ENCODE measurements around the gene ULBP2.
"Not testable (repeated sequence)": the region's sequence is repeated elsewhere in the genome, so short reads cannot be mapped to it uniquely, and the experiment has no call there.

The ULBP2 gene

DNA sequence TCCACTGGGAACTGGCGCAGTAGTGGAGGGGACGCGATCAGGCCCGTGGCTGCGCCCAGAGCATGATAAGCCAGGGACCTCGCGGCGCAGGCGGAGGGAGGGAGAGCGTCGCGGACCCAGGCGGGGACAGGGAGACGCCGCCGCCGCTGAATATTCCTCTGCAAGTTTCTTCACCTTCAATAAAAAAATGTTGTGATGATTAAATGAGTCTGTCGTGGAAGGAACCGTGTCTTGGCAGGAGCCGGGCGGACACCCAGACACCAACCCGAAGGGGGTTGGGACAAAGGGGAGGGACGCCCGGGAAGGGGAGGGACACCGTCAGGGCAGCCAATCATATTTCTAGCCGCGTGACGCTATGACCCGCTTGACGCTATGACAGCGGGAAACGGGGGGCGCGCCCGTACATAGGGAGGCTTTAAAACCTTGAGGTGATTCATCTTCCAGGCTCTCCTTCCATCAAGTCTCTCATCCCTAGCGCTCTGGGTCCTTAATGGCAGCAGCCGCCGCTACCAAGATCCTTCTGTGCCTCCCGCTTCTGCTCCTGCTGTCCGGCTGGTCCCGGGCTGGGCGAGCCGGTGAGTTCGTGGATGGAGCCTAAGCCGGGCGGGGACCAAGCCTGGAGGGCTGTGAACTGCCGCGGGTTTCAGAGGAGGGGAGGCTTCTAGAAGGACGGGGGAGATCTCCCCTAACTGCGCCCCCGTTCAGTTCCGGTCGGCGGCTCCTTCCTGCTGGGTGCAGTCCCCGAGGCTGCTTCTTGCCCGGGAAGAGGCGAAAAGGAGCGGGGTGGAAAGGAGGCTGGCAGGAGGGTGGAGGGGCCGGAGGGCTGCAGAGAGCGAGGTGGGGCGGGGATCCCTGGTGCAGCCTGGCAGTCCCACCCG is at the start of gene ULBP2:
TSS of gene ULBP2 (plus strand) at position 432 of the 878 bp plus-strand sequence. CDS start at position 491, 59 bp downstream.
- peak; percentile 89 for DNase-seq

- peak; percentile 5 for DNase-seq
Observed at GRCh38 chr6:149895048-149895590, 46.7 kb upstream of the ULBP2 start.

DNA sequence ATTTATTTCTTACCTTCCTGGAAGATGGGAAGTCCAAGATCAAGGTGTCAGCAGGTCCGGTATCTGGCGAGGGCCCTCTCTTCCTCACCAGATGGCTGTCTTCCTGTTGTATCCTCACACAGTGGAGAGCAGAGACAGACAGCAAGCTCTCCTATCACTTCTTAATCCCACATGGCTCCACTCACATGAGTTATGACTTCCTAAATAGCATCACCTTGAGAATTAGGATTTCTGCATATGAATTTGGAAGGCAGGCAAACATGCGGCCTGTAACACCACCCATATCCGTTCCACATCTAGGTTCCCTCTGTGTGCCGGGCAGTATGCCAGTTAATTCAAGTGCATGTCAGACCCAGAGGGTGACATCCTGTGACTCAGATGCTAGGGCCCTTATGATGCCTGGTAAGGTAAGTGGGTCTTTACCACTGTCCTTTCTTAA is 46.0 kb upstream of the ULBP2 start:
- DNase-seq = no peak

GRCh38 chr6:149896491-149896890 is 45.3 kb upstream of the ULBP2 start:
- no peak for DNase-seq

GRCh38 chr6:149897015-149897697 is 44.7 kb upstream of the ULBP2 start:
- no peak for DNase-seq

- DNase-seq = no peak
Observed at GRCh38 chr6:149897855-149898744, 43.7 kb upstream of the ULBP2 start, which contains the start of gene RAET1E. TSS of gene RAET1E (minus strand) at chr6:149898113. CDS start at chr6:149890901, 7,212 bp downstream.

- DNase-seq = no peak
Observed at GRCh38 chr6:149898966-149899365, 42.8 kb upstream of the ULBP2 start.

GRCh38 chr6:149899486-149899885 is 42.3 kb upstream of the ULBP2 start:
- DNase-seq = no peak

GRCh38 chr6:149899926-149900619 is 41.7 kb upstream of the ULBP2 start:
- no peak for DNase-seq

DNA sequence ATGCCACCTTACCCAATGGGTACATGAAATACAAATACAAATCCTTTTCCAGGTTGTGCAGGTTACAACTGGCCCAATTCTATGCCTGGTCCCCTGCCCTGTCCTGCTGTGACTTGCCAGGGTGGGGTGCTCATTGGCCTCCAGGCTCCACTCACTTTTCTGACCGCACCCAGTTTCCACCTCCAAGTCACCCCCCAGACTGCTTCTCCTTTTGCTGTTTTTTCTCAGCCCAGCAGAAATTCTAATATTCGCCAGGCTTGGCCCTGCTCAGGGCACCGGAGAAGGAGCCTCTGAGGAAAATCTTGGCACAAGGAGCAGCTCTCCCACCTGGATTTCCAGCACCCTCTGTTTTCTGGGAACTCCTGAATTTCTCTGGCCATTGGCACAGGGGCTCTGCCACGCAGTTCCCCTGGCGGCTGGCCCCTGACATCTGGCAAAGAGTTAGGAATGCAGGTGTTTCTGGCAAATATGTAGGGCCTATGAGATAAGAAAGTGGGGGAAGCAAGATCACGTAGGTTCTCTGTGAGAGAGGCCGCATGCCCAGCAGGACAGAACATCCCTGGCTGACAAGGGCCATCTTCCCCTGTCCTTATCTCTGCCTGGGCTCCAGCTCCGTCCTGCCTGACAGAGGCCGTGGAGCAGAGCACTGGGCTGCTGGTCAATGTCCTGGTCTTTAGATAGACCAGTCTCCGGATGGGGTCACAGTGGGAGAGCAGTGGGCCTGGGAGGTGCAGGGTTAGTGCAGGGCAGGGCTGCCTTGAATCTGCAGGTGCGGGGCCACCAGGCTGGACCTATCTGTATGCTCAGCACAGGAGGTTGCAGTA is 41.0 kb upstream of the ULBP2 start:
- DNase-seq = no peak

DNA sequence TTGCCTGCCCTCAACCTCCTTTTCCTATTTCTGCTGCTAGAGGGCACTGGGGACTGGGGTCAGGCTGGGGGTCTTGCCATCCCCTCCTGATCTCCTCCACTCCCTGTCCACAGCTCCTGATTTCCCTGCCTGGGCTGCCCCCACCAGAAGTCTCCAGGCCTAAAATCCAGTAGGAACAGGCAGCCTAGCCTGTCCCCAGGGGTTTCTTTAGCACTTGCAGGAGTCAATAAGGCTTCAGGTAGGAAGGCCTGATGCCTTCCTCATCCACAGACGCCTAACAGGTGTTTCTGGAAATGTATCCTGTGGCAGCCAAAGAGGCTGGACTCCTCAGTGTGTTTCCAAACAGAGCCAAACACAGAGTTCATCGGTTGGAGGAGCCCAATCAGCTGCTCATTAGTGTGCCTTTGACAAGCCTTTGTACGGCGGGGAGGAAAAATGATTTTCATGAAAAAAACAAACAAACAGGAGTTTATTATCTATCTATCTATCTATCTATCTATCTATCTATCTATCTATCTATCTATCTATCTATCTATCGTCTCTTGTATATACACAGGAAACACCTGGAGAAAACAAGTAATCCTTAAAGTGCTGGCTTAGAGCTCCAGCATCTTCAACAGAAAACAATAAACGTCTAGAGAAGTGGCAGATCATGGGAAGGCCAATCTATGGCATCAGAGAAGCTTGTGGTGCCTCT is 40.2 kb upstream of the ULBP2 start:
- DNase-seq = no peak

DNA sequence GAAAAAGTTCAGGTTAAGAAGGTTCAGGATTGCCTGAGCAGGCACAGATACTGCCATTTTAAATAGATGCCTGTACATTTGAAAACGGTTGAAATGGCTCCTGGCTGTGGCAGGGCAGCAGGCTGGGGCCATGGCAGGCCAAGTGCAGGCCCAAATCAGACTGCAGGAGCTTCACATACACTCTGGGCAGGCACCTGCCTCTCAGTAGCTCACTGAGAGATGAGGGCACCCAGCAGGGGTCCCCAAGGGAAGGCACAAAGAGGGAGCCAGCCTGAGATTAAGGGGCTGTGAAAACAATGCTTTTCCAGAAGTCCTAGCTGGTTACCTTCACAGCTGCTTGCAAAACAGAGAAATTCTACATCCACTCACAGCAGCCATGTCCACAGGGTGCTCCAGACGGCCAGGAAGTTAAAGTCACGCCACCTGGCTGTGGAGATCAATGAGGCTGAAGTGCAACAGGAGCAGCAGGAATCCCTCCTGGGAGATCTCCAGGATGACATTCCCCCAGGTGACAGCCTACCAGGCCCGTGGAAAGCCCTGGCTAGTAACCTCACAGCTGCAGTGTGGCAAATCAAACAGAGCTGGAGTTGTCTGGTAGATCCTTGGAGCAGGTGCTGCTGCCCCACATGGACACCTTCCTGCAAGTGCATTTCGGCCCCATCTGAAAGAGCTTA is 37.7 kb upstream of the ULBP2 start:
- no peak for DNase-seq

DNA sequence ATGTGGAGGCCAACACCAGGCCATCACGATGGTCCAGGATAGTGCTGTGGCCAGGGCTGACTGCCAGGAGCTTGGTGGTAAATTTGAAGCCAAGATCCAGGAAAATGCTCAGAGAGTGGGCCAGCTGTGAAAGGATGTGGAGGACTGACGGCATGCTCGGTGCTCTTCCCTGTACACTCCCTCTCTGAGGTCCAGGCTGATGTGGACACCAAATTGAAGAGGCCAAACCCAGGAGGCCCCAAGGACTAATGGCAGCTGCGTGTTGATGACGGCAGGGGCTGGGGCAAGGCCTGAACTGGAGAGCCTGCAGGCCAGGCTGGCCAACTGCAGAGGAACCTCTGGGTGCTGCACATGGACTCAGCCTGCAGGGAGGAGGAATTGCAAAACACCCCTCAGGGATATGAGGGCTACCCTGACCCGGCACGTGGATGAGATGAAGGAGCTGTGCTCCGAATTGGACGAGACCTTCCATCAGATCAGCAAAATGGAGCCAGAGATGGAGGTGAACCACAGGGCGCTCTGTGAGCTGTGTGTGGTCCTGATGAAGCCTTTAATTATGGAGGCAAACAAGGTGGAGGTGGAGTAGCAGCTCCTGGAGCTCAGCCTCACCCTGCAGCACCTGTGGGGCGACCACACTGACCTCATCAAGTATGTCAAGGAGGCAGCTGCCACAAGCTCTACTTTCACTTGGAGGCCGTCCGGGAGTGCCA is 37.0 kb upstream of the ULBP2 start:
- DNase-seq = no peak

DNA sequence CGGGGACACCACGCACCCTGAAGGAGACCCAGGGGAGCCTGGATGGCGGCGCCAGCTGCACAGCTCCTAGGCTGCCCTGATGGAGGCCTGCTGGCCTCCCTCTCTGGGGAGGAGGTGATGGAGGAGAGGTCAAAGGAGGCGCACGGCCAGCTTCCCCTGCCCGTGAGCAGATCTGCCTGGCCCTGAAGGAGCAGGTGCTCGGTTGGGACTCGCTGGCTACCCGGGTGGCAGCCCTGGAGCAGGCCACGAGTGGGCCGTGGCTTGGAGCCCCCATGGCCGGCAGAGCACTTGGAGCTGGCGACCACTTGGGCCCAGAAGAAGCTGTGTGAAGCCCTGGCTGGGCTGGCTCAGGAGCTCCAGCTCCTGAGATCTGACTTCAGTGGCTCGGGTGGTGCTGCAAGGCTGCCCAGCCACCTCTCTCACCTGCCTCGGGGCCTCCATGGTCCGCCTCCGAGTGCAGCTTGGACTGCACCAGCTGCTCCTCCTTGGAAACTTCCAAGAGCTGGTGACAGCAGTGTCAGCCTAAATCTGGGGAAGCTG is 36.4 kb upstream of the ULBP2 start:
- no peak for DNase-seq

DNA sequence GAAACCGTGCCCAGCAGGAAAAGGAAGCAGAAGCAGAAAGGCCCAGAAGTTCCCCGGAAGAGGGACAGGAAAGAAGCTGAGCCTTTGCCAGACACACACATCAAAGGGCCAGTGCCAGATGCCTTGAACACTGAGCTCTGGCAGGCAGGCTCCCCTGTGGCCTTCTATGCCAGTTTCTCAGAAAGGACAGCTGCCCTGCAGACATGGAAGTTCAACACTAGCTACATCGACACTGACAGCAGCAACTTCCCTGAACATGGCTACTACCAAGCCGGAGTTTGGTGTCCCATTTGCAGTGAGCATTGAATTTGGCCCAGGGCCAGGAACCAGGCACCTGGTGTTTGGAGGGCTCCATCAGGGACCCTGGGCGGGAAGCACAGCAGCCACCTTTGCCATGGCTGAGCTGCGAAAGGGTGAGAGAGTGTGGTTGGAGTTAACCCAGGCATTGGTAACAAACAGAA is 35.9 kb upstream of the ULBP2 start:
- DNase-seq = no peak

DNA sequence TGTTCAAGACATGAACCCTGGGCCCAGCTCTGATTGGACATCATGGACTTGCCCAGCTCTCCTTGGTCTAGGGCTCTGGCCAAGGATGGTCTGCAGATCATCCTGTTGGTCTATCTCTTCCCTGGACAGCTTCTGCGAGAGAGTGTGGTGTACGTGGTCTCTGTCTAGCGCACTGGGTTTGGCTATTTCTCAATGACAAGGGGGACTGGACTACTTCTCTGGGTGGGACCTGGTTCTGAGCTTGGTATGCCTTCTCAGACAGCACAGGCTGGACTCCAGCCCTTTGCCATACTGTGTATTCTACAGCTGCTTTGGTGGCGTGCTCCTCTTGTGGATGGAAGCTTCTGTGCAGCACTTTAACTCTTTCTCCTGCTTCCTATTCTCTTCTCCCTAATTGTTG is 35.4 kb upstream of the ULBP2 start:
- DNase-seq = no peak

GRCh38 chr6:149907317-149907716 is 34.5 kb upstream of the ULBP2 start:
- no peak for DNase-seq

GRCh38 chr6:149908480-149908879 is 33.3 kb upstream of the ULBP2 start:
- not testable (repeated sequence) for DNase-seq
